Neuron (in vitro differentiated cells): ENCODE results near the gene RPS27L.

Source experiments
- H2AFZ ChIP-seq: one replicate; pipeline ENCODE4 v1.6.1; 2013; ENCODE audit warnings: low read depth, mild to moderate bottlenecking, inconsistent platforms, low read length, moderate library complexity
- H3K27me3 ChIP-seq: one replicate; pipeline ENCODE4 v1.6.1; 2013; ENCODE audit warnings: low read length; ENCODE audit not compliant: insufficient read depth
- H3K36me3 ChIP-seq: one replicate; pipeline ENCODE4 v1.6.1; 2013; ENCODE audit warnings: low read length; ENCODE audit not compliant: insufficient read depth
- H3K4me1 ChIP-seq: one replicate; pipeline ENCODE4 v1.6.1; 2013; ENCODE audit warnings: low read length; ENCODE audit not compliant: insufficient read depth
- H3K4me3 ChIP-seq: 2 replicates; pipeline ENCODE4 v1.5.1; 2013; ENCODE audit warnings: mild to moderate bottlenecking, low read length, moderate library complexity
- H3K9me3 ChIP-seq: one replicate; pipeline ENCODE4 v1.6.1; 2013; ENCODE audit warnings: low read length

The RPS27L gene

DNA sequence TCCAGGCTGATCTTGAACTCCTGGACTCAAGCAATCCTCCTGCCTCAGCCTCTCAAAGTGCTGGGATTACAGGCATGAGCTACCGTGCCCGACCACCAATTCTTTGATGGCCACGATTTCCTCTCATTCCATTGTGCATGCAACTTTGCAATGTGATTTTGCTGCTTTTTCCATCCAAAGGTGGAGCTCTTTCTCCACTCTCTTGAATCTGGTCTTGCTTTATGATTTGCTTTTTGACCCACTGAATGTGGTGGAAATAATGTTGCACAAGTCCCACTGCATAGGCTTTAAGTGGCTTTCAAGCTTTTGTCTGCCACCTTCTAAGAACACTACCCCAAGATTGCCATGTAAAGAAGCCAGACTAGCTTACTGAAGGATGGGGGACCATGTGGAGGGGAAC, 10.6 kb downstream of the RPS27L start:
- no peak overlapping the region for H2AFZ ChIP-seq
- H3K4me3 ChIP-seq = no peak overlapping the region
- H3K9me3 ChIP-seq = peaks cover 4% of the 10 kb centered on the region
- peaks cover 48% of the 10 kb centered on the region for H3K36me3 ChIP-seq
- no peaks in the 10 kb centered on the region for H3K4me1 ChIP-seq
- no peaks in the 10 kb centered on the region for H3K27me3 ChIP-seq

DNA sequence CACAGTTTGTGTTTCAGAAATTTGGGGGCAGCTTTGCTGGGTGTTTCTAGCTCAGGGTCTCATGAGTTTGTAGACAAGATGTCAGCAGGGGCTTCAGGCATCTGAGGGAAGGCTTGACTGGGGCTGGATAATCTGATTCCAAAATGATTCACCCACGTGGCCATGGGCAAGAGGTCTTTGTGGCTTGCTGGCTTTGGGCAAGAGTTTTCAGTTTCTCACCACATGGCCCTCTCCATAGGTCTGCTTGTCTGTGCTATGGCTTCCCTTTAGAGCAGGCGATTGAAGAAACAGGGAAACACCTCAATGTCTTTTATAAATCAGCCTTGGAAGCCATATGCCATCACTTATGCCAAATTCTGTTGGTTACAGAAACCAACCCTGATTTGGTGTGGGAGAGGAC, 11.9 kb downstream of the RPS27L start:
- Histone ChIP-seq H3K36me3 (peaks cover 43% of the 10 kb centered on the region), H3K27me3 (no peaks in the 10 kb centered on the region), H2AFZ (no peak overlapping the region), H3K9me3 (peaks cover 2% of the 10 kb centered on the region), H3K4me1 (no peaks in the 10 kb centered on the region), H3K4me3 (no peak overlapping the region)

DNA sequence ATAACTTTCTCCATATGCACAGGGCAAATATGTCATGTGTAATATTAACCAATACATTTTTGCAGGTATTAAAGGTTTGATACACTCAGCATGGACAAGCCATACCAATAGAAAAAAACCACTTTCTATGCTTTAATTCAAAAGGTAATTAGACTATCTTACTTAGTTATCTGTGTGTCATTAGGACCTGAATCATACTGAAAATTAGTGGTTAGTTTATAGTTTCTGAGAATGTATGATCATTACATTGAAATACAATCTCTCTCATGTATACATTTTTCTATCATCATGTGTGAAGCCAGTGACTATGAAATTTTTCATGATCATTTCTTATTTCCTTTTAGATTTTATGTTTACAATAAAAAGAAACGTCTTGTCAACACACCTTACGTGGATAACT, 16.3 kb downstream of the RPS27L start:
- Histone ChIP-seq H3K36me3 (peaks cover 12% of the 10 kb centered on the region), H3K4me3 (no peak overlapping the region), H3K9me3 (no peaks in the 10 kb centered on the region), H2AFZ (no peak overlapping the region), H3K27me3 (no peaks in the 10 kb centered on the region), H3K4me1 (no peaks in the 10 kb centered on the region)

DNA sequence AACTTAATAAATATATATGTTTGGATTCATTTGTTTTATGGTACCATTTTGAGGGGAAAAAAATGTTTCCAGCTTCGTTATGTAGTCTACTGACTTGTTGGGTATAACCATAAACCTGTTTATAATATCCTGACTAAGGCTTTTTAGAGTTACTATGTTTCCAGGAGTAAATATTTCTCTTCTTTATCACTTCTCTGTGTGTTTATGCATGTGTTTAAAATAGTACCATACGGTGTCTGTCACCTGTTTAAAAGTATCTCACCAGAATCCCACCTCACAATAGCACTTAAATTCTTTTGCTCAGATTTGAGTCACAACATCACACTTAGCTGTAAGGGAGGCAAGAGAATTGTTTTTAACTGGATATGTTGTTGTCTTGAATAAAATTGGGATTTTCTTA, 20.5 kb downstream of the RPS27L start:
- H3K4me1 ChIP-seq = no peaks in the 10 kb centered on the region

DNA sequence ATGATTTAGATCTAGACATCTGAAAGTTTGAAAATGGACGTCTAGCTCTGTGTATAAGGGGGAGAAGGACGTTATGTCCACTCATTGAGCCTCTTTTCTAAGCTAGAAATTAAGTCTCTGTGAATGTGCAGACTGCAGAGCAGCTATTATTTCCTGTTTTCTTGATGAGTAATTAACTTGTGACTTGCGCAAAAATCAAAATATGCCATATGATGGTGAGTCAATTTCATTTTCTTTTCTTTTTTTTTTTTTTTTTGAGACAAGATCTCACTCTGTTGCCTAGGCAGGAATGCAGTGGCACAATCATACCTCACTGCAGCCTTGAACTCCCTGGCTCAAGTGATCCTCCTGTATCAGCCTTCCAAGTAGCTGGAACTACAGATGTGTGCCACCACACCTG, 21.5 kb downstream of the RPS27L start:
- H2AFZ ChIP-seq = no peak overlapping the region
- H3K4me1 ChIP-seq = no peaks in the 10 kb centered on the region
- H3K4me3 ChIP-seq = no peak overlapping the region
- no peaks in the 10 kb centered on the region for H3K9me3 ChIP-seq
- H3K27me3 ChIP-seq = no peaks in the 10 kb centered on the region
- peaks cover 2% of the 10 kb centered on the region for H3K36me3 ChIP-seq

More for the DNA sequence above, 20.5 kb downstream of the RPS27L start:
- Histone ChIP-seq H3K27me3 (no peaks in the 10 kb centered on the region), H3K4me3 (no peak overlapping the region), H3K9me3 (no peaks in the 10 kb centered on the region), H3K36me3 (peaks cover 3% of the 10 kb centered on the region), H2AFZ (no peak overlapping the region)

DNA sequence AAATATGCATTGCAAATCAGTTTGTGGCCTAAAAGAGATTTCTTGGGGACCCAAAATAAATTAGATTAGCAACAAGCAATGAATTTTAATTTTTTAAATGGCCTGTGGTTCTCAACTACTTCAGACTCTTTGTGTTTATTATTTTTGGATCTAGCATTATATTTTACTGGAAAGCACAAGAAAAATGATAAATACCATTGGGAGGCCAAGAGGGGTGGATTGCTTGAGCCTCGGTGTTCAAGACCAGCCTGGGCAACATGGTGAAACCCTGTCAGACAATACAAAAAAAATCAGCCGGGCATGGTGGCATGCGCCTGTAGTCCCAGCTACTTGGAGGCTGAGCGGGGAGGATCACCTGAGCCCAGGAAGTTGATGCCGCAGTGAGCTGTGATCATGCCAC, 22.0 kb downstream of the RPS27L start:
- Histone ChIP-seq H3K9me3 (no peaks in the 10 kb centered on the region), H3K4me1 (no peaks in the 10 kb centered on the region), H3K27me3 (no peaks in the 10 kb centered on the region), H2AFZ (no peak overlapping the region), H3K4me3 (no peak overlapping the region), H3K36me3 (peaks cover 2% of the 10 kb centered on the region)

DNA sequence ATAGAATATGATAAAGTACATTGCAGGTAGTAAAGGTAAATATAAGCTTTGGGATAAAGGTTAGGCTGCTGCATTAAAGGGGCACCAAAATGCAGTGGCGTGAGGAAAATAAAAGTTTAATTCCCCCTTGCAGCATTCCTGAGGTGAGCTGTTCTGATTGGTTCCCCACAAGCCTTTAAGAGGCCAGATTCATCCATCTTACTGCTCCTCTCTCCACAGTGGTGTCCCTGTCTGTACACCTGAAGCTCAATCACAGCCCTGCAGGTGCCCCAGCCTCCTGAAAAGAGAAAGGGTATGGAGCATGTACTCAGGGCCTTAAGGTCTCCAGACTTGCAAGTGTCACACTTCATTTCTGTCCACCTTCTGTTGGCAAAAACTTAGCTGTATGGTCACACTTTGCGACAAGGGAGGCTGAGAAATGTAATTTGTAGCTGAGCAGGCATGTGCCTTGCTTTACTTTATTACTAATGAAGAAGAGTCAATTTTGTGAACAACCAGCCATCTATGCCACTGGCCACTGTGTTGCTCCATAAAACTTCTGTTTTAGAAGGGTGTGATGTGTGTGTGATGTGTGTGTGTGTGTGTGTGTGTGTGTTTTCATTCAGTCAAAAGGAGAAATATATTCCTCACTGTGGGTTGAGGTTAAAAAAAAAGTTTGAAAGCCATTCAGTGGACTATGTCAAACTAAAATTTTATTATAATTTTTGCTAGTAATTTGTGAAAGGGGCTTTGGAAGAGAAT, 22.9 kb downstream of the RPS27L start:
- Histone ChIP-seq H3K4me1 (no peaks in the 10 kb centered on the region), H3K27me3 (no peaks in the 10 kb centered on the region), H3K9me3 (no peaks in the 10 kb centered on the region), H2AFZ (no peak overlapping the region), H3K4me3 (no peak overlapping the region), H3K36me3 (peaks cover 2% of the 10 kb centered on the region)

DNA sequence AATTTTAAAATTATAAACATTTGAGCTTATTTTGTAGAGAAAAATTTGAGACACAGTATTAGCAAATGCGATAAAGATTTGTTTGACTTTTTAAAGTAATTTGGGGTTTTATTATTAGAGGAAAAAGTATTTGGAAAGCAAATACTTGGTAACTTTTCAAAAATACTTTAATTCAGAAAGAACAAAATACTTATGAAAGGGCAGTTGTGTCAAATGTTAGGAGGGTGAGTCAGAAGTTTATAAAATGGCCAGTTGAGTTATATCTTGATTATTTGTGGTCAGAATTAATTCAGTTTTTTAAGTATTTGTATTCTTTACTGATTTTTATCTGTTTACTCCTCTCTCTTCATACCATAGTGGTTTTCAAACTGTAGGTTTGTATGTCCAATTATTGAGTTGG, 23.5 kb downstream of the RPS27L start:
- Histone ChIP-seq H3K9me3 (no peaks in the 10 kb centered on the region), H3K27me3 (no peaks in the 10 kb centered on the region), H3K4me1 (no peaks in the 10 kb centered on the region), H3K4me3 (no peak overlapping the region), H3K36me3 (peaks cover 2% of the 10 kb centered on the region), H2AFZ (no peak overlapping the region)

DNA sequence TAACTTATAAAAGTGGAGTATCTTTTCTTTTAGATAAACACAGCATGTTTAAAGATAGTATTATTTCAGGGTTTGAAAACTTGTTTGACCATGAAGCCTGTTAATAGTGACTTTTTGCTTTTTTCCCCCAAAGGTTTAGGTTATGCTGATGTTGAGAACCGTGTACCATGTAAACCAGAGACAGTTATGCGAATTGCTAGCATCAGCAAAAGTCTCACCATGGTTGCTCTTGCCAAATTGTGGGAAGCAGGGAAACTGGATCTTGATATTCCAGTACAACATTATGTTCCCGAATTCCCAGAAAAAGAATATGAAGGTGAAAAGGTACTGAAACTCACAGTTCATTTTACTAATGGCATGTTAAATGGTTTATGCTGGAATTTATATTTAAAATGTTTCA, 30.6 kb downstream of the RPS27L start:
- Histone ChIP-seq H3K27me3 (no peaks in the 10 kb centered on the region), H3K9me3 (no peaks in the 10 kb centered on the region), H3K4me3 (no peak overlapping the region), H2AFZ (no peak overlapping the region), H3K36me3 (peaks cover 4% of the 10 kb centered on the region), H3K4me1 (peaks cover 8% of the 10 kb centered on the region)

DNA sequence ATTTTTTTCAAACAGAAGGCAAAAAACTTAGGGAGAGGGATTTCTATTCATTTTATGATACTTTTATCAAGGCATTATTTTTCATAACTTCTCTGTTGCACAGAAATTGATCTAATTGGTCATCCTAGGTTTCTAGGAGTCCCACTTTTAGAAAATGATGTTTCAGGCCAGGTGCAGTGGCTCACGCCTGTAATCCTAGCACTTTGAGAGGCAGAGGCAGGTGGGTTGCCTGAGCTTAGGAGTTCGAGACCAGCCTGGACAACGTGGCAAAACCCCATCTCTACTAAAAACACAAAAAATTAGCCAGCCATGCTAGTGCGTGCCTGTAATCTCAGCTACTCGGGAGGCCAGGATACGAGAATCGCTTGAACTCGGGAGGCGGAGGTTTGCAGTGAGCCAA, 32.8 kb downstream of the RPS27L start:
- H3K4me3 ChIP-seq = no peak overlapping the region
- no peaks in the 10 kb centered on the region for H3K27me3 ChIP-seq
- H3K36me3 ChIP-seq = peaks cover 2% of the 10 kb centered on the region
- H2AFZ ChIP-seq = no peak overlapping the region
- H3K9me3 ChIP-seq = no peaks in the 10 kb centered on the region
- peaks cover 13% of the 10 kb centered on the region for H3K4me1 ChIP-seq

DNA sequence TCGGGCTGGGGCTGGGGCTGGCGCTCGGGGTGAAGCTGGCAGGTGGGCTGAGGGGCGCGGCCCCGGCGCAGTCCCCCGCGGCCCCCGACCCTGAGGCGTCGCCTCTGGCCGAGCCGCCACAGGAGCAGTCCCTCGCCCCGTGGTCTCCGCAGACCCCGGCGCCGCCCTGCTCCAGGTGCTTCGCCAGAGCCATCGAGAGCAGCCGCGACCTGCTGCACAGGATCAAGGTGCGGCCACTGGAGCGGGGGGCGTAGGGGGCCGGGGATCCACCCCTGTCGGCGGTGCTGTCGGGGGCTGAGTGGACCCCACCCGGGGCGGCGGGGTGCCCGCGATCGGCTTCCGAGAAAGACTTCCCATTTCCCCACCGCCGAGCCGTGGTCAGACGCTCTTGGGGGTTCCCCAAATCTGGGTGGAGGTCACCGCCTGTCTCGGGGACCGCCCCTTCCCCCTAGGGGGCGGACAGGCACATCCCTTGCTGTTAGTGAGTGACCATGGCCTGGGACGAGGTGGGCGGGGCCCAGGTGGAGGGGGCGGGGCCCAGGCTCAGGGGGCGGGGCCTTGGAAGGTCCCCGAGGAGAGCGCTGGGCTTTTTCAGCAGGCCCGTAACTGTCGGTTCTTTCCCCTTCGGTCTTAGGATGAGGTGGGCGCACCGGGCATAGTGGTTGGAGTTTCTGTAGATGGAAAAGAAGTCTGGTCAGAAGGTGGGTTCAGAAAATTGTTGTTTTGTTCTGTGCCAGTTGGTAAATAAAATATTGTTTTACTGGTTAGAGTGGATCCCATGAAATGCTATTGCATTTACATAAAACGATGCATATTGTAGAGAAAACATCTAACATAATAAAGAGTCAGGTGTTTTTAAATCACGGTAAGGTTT, 35.0 kb downstream of the RPS27L start:
- peak overlapping the region; percentile 56 for H2AFZ ChIP-seq
- no peaks in the 10 kb centered on the region for H3K9me3 ChIP-seq
- H3K4me3 ChIP-seq = peak overlapping the region; percentile 58
- H3K27me3 ChIP-seq = no peaks in the 10 kb centered on the region
- H3K36me3 ChIP-seq = no peaks in the 10 kb centered on the region
- H3K4me1 ChIP-seq = peaks cover 13% of the 10 kb centered on the region

DNA sequence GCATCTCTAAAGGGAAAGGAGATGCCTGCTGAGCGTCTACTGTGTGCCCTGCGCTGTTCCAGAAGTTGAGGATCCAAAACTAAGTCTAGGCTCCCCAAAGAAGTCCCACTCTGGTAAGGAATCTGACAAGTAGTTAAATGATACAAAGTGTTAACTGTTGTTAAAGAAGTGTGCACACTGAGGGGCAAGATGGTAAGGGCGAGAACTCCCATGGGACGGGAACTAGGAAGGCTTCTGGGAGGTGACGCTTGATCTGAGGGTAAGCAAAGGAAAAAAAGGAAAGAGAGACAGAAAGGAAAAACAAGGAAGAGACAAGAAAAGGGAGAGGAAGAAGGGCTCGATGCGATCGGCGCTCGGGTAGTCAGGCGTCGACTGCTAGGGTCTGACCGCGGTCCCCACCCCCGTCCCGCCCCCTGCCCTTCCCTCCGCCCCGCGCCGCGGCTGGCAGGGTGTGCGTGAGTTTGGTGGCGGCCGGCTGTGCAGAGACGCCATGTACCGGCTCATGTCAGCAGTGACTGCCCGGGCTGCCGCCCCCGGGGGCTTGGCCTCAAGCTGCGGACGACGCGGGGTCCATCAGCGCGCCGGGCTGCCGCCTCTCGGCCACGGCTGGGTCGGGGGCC, 35.8 kb downstream of the RPS27L start, which contains the start of gene LACTB:
LACTB (plus strand) TSS at position 480 of the 620 bp plus-strand sequence; CDS start at position 491, 11 bp downstream.
- Histone ChIP-seq H3K4me1 (peaks cover 13% of the 10 kb centered on the region), H3K36me3 (no peaks in the 10 kb centered on the region), H3K27me3 (no peaks in the 10 kb centered on the region), H2AFZ (peak within 1 kb of the TSS; percentile 56), H3K4me3 (peak within 1 kb of the TSS; percentile 58), H3K9me3 (no peaks in the 10 kb centered on the region)

DNA sequence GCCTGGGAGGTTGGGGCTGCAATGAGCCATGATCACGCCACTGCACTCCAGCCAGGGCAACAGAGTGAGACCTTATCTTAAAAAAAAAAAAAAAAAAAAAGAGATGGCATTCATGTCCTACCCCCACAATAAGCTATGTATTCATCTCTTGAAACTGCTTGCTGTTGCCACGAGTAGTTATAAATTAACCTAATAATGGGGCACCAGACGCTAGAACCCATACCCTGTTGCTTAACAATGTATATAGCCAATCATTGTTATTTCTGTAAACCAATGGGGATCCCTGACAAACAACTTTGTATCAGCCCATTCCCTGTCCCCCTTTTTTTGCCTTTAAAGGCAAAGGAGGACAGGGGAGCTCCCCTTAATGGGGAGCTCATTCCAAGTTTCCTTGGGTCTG, 38.4 kb downstream of the RPS27L start:
- Histone ChIP-seq H3K4me3 (no peak overlapping the region), H3K36me3 (no peaks in the 10 kb centered on the region), H3K4me1 (peaks cover 11% of the 10 kb centered on the region), H3K9me3 (no peaks in the 10 kb centered on the region), H2AFZ (no peak overlapping the region), H3K27me3 (no peaks in the 10 kb centered on the region)
